SK-N-MC (cell line): Measurements from ENCODE around the gene RGS19.

ENCODE experiments used
- EZH2 ChIP-seq: fragments of 200-600 bp; sonication (generic); IDR thresholded peaks from one replicate; pipeline ENCODE4 v1.6.1; 2017; ENCODE audit warnings: antibody characterized with exemption
- FOXP2 ChIP-seq: optimal IDR thresholded peaks from 2 replicates; pipeline ENCODE3; 2011; ENCODE audit warnings: mild to moderate bottlenecking, moderate library complexity; ENCODE audit not compliant: insufficient read depth; ENCODE audit errors: extremely low read length, control extremely low read depth
- POLR2AphosphoS5 ChIP-seq: IDR thresholded peaks from 2 replicates; pipeline ENCODE4 v1.6.1; 2012; ENCODE audit warnings: mild to moderate bottlenecking, low read depth, low read length, borderline replicate concordance

DNA sequence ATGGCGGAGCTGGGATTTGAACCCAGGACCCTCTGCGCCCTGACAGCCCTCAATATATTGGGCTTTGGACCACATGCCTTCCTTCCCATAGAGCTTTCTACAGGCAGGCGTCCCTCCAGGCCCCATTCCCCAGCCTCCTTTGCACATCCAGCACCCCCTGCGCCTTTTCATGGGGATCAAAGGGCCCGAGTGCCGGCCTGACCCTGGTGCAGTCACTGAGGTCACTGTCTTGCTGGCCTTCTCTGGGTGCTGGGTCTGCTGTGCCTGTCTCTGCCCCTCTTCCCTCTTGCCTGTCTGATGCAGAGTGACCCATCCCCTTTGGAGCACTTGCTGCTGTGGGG, 2.3 kb upstream of the RGS19 start:
- TF ChIP-seq POLR2AphosphoS5 (no peak), EZH2 (no peak), FOXP2 (no peak)
